Measurements from ENCODE around the gene PCDHGB6. TPM values are rescaled to one million over a fixed set of nuclear protein-coding genes. Genes with fewer than 3 reads are reported as not detected.

Gene PCDHGB6
- total RNA-seq, 1 donor from 2014 or later = 70.2 TPM

DNA sequence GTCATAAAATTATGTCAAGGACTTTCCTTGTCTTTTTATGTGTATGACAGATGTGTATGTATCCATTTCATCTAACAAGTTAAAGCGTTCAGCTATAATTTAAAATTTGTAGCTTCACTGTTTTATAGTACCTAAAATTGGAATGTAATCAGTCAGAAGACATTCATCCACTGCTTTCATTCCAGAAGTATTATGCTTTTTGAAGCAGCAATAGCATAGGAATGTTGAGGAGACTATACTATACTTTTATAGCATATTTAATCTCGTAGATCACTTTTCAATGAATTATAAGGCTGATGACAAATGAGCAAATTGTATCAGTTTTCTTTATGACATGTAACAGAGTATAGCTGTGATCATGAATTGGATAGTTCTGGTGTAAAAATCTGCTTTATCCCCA, 29.4 kb downstream of the PCDHGB6 start:
- Mint-ChIP-seq H3K27me3 (ENCODE audit: unreplicated experiment) (no peaks in the 10 kb centered on the region), H3K36me3 (ENCODE audit: unreplicated experiment) (peaks cover 24% of the 10 kb centered on the region), H3K4me1 (ENCODE audit: unreplicated experiment) (no peaks in the 10 kb centered on the region), H3K4me3 (ENCODE audit: unreplicated experiment) (no peak overlapping the region), H3K9me3 (ENCODE audit: unreplicated experiment) (peaks cover 16% of the 10 kb centered on the region), H3K27ac (ENCODE audit: unreplicated experiment) (no peak overlapping the region)
- TF ChIP-seq, protein P1, sequence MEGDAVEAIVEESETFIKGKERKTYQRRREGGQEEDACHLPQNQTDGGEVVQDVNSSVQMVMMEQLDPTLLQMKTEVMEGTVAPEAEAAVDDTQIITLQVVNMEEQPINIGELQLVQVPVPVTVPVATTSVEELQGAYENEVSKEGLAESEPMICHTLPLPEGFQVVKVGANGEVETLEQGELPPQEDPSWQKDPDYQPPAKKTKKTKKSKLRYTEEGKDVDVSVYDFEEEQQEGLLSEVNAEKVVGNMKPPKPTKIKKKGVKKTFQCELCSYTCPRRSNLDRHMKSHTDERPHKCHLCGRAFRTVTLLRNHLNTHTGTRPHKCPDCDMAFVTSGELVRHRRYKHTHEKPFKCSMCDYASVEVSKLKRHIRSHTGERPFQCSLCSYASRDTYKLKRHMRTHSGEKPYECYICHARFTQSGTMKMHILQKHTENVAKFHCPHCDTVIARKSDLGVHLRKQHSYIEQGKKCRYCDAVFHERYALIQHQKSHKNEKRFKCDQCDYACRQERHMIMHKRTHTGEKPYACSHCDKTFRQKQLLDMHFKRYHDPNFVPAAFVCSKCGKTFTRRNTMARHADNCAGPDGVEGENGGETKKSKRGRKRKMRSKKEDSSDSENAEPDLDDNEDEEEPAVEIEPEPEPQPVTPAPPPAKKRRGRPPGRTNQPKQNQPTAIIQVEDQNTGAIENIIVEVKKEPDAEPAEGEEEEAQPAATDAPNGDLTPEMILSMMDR (IDR thresholded peaks at IDR 0.05) = no peak
- DNase-seq (ENCODE audit: extremely low spot score, unreplicated experiment) = no peak

GRCh38 chr5:141439411-141440141, 31.8 kb downstream of the PCDHGB6 start:
- Mint-ChIP-seq H3K27ac (ENCODE audit: unreplicated experiment) (no peak overlapping the region), H3K4me1 (ENCODE audit: unreplicated experiment) (no peaks in the 10 kb centered on the region), H3K27me3 (ENCODE audit: unreplicated experiment) (no peaks in the 10 kb centered on the region), H3K9me3 (ENCODE audit: unreplicated experiment) (peaks cover 18% of the 10 kb centered on the region), H3K4me3 (ENCODE audit: unreplicated experiment) (no peak overlapping the region), H3K36me3 (ENCODE audit: unreplicated experiment) (peaks cover 14% of the 10 kb centered on the region)
- TF ChIP-seq, protein P1 (IDR thresholded peaks at IDR 0.05) = no peak
- DNase-seq (ENCODE audit: extremely low spot score, unreplicated experiment) = no peak

DNA sequence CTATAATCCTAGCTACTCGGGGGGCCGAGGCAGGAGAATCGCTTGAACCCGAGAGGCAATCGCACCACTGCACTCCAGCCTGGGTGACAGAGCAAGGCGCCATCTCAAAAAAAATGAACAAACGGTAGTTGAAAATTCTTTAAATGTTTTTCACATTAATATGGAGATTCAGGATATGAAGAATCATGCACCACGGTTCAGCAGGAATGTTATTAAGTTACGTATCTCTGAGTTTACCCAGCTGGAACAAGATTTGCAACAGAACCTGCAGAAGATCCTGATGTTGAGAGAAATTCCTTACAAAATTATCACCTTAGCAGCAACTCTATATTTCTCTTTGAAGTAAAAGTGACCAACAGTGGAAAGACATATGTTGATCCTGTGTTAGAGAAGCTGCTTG, 32.5 kb downstream of the PCDHGB6 start:
- no peak for DNase-seq (ENCODE audit: extremely low spot score, unreplicated experiment)
- TF ChIP-seq, protein P1 (IDR thresholded peaks at IDR 0.05) = no peak
- Mint-ChIP-seq H3K4me3 (ENCODE audit: unreplicated experiment) (no peak overlapping the region), H3K9me3 (ENCODE audit: unreplicated experiment) (peaks cover 15% of the 10 kb centered on the region), H3K27ac (ENCODE audit: unreplicated experiment) (no peak overlapping the region), H3K27me3 (ENCODE audit: unreplicated experiment) (no peaks in the 10 kb centered on the region), H3K4me1 (ENCODE audit: unreplicated experiment) (no peaks in the 10 kb centered on the region), H3K36me3 (ENCODE audit: unreplicated experiment) (peaks cover 14% of the 10 kb centered on the region)

GRCh38 chr5:141441571-141442170, 33.9 kb downstream of the PCDHGB6 start:
- TF ChIP-seq, protein P1 (IDR thresholded peaks at IDR 0.05) = no peak
- DNase-seq (ENCODE audit: extremely low spot score, unreplicated experiment) = no peak
- no peak overlapping the region for H3K27ac Mint-ChIP-seq (ENCODE audit: unreplicated experiment)
- no peaks in the 10 kb centered on the region for H3K4me1 Mint-ChIP-seq (ENCODE audit: unreplicated experiment)
- H3K4me3 Mint-ChIP-seq (ENCODE audit: unreplicated experiment) = no peak overlapping the region
- peaks cover 9% of the 10 kb centered on the region for H3K9me3 Mint-ChIP-seq (ENCODE audit: unreplicated experiment)
- peaks cover 11% of the 10 kb centered on the region for H3K36me3 Mint-ChIP-seq (ENCODE audit: unreplicated experiment)
- H3K27me3 Mint-ChIP-seq (ENCODE audit: unreplicated experiment) = no peaks in the 10 kb centered on the region

Other genes starting within 250 kb of the PCDHGB6 start
- gene PCDHB7, start 235.4 kb upstream of the PCDHGB6 start, total RNA-seq = 1.1 and 1.2 TPM in 2 replicates
- 0.81 and 1.1 TPM in 2 replicates for gene PCDHB8, start 230.2 kb upstream of the PCDHGB6 start, total RNA-seq
- gene PCDHB16, start 225.6 kb upstream of the PCDHGB6 start, total RNA-seq = 9.0 and 10.8 TPM in 2 replicates
- gene PCDHB9, start 220.9 kb upstream of the PCDHGB6 start, total RNA-seq = 3.4 and 4.3 TPM in 2 replicates
- gene PCDHB10, start 215.7 kb upstream of the PCDHGB6 start, total RNA-seq = 7.8 and 8.2 TPM in 2 replicates
- gene PCDHB11, start 208.4 kb upstream of the PCDHGB6 start, total RNA-seq = 1.9 and 2.4 TPM in 2 replicates
- gene PCDHB12, start 199.3 kb upstream of the PCDHGB6 start, total RNA-seq = 1.9 and 2.2 TPM in 2 replicates
- gene PCDHB13, start 194.1 kb upstream of the PCDHGB6 start, total RNA-seq = 2.2 and 2.4 TPM in 2 replicates
- 8.8 and 9.0 TPM in 2 replicates for gene PCDHB14, start 184.7 kb upstream of the PCDHGB6 start, total RNA-seq
- gene PCDHB15, start 162.6 kb upstream of the PCDHGB6 start, total RNA-seq = 4.3 and 4.4 TPM in 2 replicates
- gene SLC25A2, start 104.0 kb upstream of the PCDHGB6 start, total RNA-seq = 0.50 and 0.81 TPM in 2 replicates
- gene TAF7, start 87.2 kb upstream of the PCDHGB6 start, total RNA-seq = 78.7 and 83.8 TPM in 2 replicates
- 0.13 TPM in 1 of 2 replicates, not detected in the other for gene PCDHGA1, start 77.5 kb upstream of the PCDHGB6 start, total RNA-seq
- gene PCDHGA2, start 69.3 kb upstream of the PCDHGB6 start, total RNA-seq = 0.21 TPM in 1 of 2 replicates, not detected in the other
- not detected in 2 replicates for gene PCDHGA3, start 64.2 kb upstream of the PCDHGB6 start, total RNA-seq
- 1.4 and 1.8 TPM in 2 replicates for gene PCDHGB1, start 57.9 kb upstream of the PCDHGB6 start, total RNA-seq
- 0.27 and 0.47 TPM in 2 replicates for gene PCDHGA4, start 53.0 kb upstream of the PCDHGB6 start, total RNA-seq
- 0.50 and 0.59 TPM in 2 replicates for gene PCDHGB2, start 48.0 kb upstream of the PCDHGB6 start, total RNA-seq
- gene PCDHGA5, start 43.9 kb upstream of the PCDHGB6 start, total RNA-seq = 0.13 and 0.16 TPM in 2 replicates
- gene PCDHGB3, start 37.8 kb upstream of the PCDHGB6 start, total RNA-seq = 0.19 and 0.29 TPM in 2 replicates
- gene PCDHGA6, start 34.1 kb upstream of the PCDHGB6 start, total RNA-seq = 0.18 and 0.21 TPM in 2 replicates
- gene PCDHGA7, start 25.3 kb upstream of the PCDHGB6 start, total RNA-seq = 0.11 TPM in 1 of 2 replicates, not detected in the other
- 10.8 and 11.9 TPM in 2 replicates for gene PCDHGB4, start 20.3 kb upstream of the PCDHGB6 start, total RNA-seq
- gene PCDHGA8, start 15.4 kb upstream of the PCDHGB6 start, total RNA-seq = 0.34 and 0.51 TPM in 2 replicates
- 0.97 and 1.3 TPM in 2 replicates for gene PCDHGB5, start 10.1 kb upstream of the PCDHGB6 start, total RNA-seq
- gene PCDHGA9, start 5.2 kb upstream of the PCDHGB6 start, total RNA-seq = 1.6 and 1.9 TPM in 2 replicates
- gene PCDHGA10, start 5.0 kb downstream of the PCDHGB6 start, total RNA-seq = 22.4 and 24.0 TPM in 2 replicates
- 6.2 and 8.8 TPM in 2 replicates for gene PCDHGB7, start 9.7 kb downstream of the PCDHGB6 start, total RNA-seq
- 1.9 and 2.2 TPM in 2 replicates for gene PCDHGA11, start 13.0 kb downstream of the PCDHGB6 start, total RNA-seq
- gene PCDHGA12, start 22.5 kb downstream of the PCDHGB6 start, total RNA-seq = 2.0 and 2.1 TPM in 2 replicates
- 92.4 and 99.9 TPM in 2 replicates for gene PCDHGC3, start 67.9 kb downstream of the PCDHGB6 start, total RNA-seq
- gene PCDHGC4, start 77.0 kb downstream of the PCDHGB6 start, total RNA-seq = 2.8 and 3.7 TPM in 2 replicates
- gene PCDHGC5, start 81.1 kb downstream of the PCDHGB6 start, total RNA-seq = 1.4 and 1.9 TPM in 2 replicates
- 50.9 and 52.1 TPM in 2 replicates for gene DIAPH1, start 211.0 kb downstream of the PCDHGB6 start, total RNA-seq
- gene HDAC3, start 228.8 kb downstream of the PCDHGB6 start, total RNA-seq = 62.1 and 67.9 TPM in 2 replicates
- gene RELL2, start 229.0 kb downstream of the PCDHGB6 start, total RNA-seq = 5.4 and 6.1 TPM in 2 replicates
- 23.2 and 28.6 TPM in 2 replicates for gene FCHSD1, start 243.4 kb downstream of the PCDHGB6 start, total RNA-seq

All from osteocyte (in vitro differentiated cells).